HG03521 (cell line): ENCODE data around the gene EXOC6B.

Experiments
- ATAC-seq: cut with Tn5 transposase; IDR thresholded peaks from one replicate; pipeline ENCODE4 v1.9.1; 2021; ENCODE audit warnings: mild to moderate bottlenecking, moderate library complexity; ENCODE audit not compliant: unreplicated experiment

EXOC6B gene

GRCh38 chr2:72150861-72151356 lies 674.9 kb downstream of the EXOC6B start:
- ATAC-seq, result no peak

- peak; percentile 68 for ATAC-seq
Measured at GRCh38 chr2:72150157-72150860, 675.5 kb downstream of the EXOC6B start.

- ATAC-seq, result no peak
Measured at GRCh38 chr2:72149556-72150156, 676.2 kb downstream of the EXOC6B start.

- ATAC-seq, result no peak
Measured at GRCh38 chr2:72148837-72149555, 676.8 kb downstream of the EXOC6B start.

GRCh38 chr2:72148003-72148836 lies 677.6 kb downstream of the EXOC6B start:
- no peak for ATAC-seq

GRCh38 chr2:72147303-72147971 lies 678.4 kb downstream of the EXOC6B start, which contains the start of gene CYP26B1:
Gene CYP26B1, minus strand, starts transcription at chr2:72147862. Its CDS starts 28 bp downstream, at chr2:72147834.
- no peak for ATAC-seq

- no peak for ATAC-seq
Measured at GRCh38 chr2:72146347-72147302, 679.2 kb downstream of the EXOC6B start.

GRCh38 chr2:72145658-72146329 lies 680.0 kb downstream of the EXOC6B start:
- no peak for ATAC-seq

GRCh38 chr2:72145289-72145657 lies 680.6 kb downstream of the EXOC6B start:
- no peak for ATAC-seq

GRCh38 chr2:72144632-72145288 lies 681.1 kb downstream of the EXOC6B start:
- no peak for ATAC-seq

GRCh38 chr2:72144274-72144631 lies 681.6 kb downstream of the EXOC6B start:
- no peak for ATAC-seq

- ATAC-seq, result no peak
Measured at GRCh38 chr2:72143441-72144273, 682.2 kb downstream of the EXOC6B start.

- ATAC-seq, result no peak
Measured at GRCh38 chr2:72142570-72143440, 683.0 kb downstream of the EXOC6B start.

- no peak for ATAC-seq
Measured at GRCh38 chr2:72141881-72142451, 683.9 kb downstream of the EXOC6B start.

- no peak for ATAC-seq
Measured at GRCh38 chr2:72141032-72141645, 684.7 kb downstream of the EXOC6B start.

GRCh38 chr2:72140621-72140960 lies 685.2 kb downstream of the EXOC6B start:
- ATAC-seq, result no peak
